Measurements from ENCODE around the gene LCLAT1.

DNA sequence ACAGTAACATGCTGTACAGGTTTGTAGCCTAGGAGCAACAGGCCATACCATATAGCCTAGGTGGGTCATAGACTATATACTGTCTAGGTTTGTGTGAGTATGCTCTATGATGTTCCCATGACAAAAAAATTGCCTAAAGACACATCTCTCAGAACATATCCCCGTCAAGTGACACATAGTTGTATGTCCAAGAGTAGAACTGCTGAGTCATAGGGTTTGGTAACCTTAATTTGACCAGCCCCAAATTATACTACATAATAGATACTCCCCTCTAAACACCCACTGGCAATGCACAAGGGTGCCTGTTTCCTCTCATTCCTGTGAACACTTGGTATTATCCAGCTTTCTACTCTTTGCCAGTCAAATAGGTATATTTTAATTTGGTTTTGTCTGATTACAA lies 161.6 kb downstream of the LCLAT1 start:
- TF ChIP-seq RFX5 (IDR thresholded peaks at IDR 0.05; ENCODE audit: low read length) = no peak
- TF ChIP-seq SMC3 (IDR thresholded peaks at IDR 0.05; ENCODE audit: low read depth, low read length) = no peak
- TF ChIP-seq, protein P1, sequence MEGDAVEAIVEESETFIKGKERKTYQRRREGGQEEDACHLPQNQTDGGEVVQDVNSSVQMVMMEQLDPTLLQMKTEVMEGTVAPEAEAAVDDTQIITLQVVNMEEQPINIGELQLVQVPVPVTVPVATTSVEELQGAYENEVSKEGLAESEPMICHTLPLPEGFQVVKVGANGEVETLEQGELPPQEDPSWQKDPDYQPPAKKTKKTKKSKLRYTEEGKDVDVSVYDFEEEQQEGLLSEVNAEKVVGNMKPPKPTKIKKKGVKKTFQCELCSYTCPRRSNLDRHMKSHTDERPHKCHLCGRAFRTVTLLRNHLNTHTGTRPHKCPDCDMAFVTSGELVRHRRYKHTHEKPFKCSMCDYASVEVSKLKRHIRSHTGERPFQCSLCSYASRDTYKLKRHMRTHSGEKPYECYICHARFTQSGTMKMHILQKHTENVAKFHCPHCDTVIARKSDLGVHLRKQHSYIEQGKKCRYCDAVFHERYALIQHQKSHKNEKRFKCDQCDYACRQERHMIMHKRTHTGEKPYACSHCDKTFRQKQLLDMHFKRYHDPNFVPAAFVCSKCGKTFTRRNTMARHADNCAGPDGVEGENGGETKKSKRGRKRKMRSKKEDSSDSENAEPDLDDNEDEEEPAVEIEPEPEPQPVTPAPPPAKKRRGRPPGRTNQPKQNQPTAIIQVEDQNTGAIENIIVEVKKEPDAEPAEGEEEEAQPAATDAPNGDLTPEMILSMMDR (IDR thresholded peaks at IDR 0.05) = no peak
- TF ChIP-seq MEF2A (IDR thresholded peaks at IDR 0.05; ENCODE audit: borderline replicate concordance, low read depth) = no peak
- TF ChIP-seq, protein P2, sequence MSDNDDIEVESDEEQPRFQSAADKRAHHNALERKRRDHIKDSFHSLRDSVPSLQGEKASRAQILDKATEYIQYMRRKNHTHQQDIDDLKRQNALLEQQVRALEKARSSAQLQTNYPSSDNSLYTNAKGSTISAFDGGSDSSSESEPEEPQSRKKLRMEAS (IDR thresholded peaks at IDR 0.05; ENCODE audit: low read depth) = no peak
